ENCODE results near the gene KCNC2.

The KCNC2 gene

DNA sequence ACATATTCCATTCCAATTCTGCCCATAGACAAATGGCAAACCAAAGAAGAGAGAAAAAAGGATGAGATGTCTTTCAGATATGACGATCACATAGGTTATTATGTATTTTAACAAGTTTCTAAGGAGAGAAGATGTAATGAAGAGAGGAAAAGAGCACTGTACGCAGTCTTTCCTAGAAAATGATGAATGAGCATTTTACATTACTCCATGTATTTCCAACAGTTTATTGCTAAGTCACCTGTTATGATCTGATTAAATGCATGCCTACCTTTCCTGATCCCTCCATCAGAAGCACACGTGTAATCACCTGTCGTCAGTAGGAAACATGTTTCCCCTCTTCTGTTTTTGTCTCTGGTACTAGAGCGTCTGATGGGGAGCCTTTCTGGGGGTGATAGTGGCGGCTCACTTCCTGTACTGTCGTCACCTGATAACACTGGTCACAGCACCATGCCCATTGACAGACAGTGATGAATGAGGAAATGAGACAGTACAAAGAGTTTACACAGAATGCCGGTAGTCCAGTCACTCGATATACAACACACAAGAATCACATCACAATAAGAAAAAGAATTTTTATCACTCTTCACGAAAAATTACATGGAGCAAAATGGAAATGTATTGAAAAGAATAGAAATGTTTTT, 161.6 kb downstream of the KCNC2 start:
- DNase-seq = no peak

GRCh38 chr12:75042125-75042524, 167.5 kb downstream of the KCNC2 start:
- DNase-seq = no peak

DNA sequence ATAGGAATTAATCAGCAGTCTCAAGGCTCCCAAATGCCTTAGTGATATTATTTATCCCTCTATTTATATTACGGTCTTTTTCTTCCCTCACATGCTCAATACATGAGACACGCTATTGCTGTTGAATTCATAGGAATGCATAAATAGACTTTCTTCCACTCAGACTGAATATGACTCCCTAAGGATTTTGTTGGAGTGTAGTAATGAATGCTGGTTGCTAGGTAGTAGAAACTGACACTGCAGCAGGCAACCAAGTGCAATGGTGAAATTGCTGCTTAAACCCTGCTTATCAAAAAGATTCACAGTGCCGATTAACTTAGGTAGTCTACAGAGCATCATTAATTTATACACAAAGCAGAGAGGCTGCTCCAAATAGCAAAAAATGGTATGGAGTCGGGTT, 168.2 kb downstream of the KCNC2 start:
- no peak for DNase-seq

DNA sequence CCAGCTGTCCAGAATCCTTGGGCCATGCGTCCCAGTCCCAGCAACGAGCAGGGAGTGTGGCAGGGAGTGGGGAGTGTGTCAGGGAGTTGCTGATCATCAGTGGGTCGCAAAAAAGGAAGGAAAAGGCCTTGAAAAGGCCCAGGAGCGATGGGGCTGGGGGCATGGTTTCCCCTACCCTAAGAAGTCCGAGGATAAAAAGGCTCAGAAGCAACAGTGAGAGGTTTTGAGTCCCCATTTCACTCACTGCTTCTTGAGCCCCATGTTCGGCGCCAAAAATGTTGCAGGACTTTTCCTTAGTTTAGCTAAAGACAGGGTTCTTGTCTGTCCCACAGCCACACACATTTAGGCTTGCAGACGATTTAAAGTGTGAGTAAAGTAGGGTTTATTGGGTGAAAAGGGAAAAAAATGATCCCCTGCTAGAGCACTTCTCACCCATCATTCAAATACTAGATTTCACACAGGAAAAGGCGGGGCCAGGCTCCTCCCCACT, 189.5 kb downstream of the KCNC2 start:
- DNase-seq = no peak

DNA sequence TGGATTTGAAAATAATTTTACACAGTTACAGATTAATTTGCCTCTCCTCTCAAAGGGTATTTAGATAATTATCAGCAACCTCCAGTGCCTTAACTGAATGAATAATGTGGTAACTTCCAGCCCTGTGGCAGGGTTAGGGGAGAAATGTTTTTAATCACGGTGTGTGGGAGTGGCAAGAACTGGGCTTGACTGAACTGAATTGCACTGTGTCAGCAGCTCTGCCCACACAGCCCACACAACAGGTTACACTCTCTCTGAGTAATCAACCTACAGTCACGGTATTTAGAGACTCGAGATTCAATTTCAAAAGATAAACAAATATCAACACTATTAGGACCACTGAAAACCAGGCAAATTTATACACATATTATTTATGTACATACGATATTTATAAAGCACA, 198.5 kb downstream of the KCNC2 start:
- DNase-seq = no peak

DNA sequence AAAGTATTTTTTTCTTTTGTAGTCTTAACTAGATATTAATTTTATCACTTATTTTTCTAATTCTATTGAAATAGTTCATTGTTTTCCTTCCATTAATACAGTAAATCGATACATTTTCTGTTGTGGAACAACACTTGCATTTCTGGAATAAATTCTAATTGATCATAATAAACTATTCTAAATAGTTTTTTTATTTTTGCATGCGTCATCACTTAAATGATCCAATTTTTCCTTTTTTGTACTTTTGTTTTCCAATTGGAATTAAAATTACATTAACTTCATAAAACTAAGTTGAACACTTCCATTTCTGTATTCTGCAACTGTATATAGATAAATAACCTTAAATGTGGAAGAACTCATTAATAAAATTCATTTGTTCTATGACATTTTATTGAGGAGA, 202.5 kb downstream of the KCNC2 start:
- DNase-seq = no peak

DNA sequence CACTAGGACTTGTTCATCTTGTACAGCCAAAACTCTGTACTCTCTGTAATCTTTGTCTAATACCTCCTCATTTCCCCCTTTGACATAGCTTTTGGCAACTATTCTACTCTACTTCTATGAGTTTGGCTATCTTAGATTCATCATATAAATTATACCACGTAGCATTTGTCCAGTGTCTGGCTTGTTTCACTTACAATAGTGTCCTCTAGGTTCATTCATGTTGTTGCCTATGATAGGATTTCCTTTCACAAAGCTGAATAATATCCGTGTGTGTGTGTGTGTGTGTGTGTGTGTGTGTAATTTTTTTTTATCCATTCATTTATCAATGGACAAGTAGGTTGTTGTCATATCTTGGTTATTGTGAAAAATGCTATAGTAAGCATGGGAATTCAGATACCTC, 209.5 kb downstream of the KCNC2 start:
- no peak for DNase-seq

GRCh38 chr12:74999474-74999873, 210.2 kb downstream of the KCNC2 start:
- DNase-seq = no peak

Data from NCI-H2107 (cell line).